Right atrium auricular region (tissue), 2 donors: ENCODE measurements around the gene NRIP3. TPM values are rescaled to one million over a fixed set of nuclear protein-coding genes. Genes with fewer than 3 reads are reported as not detected.
"Not testable (repeated sequence)": the region's sequence is repeated elsewhere in the genome, so short reads cannot be mapped to it uniquely, and the experiment has no call there.

Experiments
- DNase-seq: peaks from one replicate; pipeline ENCODE4 v3.0.0-alpha.2; 2019; ENCODE audit warnings: low spot score
- H3K27ac ChIP-seq, 2 donors: fragments of 200-600 bp; sonication (generic); 1 replicate in 1 of 2; 2 replicates in 1 of 2; pipeline ENCODE4 v1.5.1; 2016 to 2019
- H3K27me3 ChIP-seq, 2 donors: fragments of 200-600 bp; sonication (generic); one replicate each; pipeline versions ENCODE4 v1.5.1 to v1.6.0; 2017 to 2019
- H3K36me3 ChIP-seq: fragments of 200-600 bp; sonication (generic); one replicate; pipeline ENCODE4 v1.5.1; 2016
- H3K4me1 ChIP-seq, 2 donors: fragments of 200-600 bp; sonication (generic); one replicate each; pipeline versions ENCODE4 v1.5.1 to v1.6.0; 2017 to 2019
- H3K4me3 ChIP-seq, 2 donors: fragments of 200-600 bp; sonication (generic); 1 replicate in 1 of 2; 2 replicates in 1 of 2; pipeline ENCODE4 v1.5.1; 2017 to 2019; ENCODE audit warnings: mild to moderate bottlenecking in 1 of 2, moderate library complexity in 1 of 2
- H3K9me3 ChIP-seq, 2 donors: fragments of 200-600 bp; sonication (generic); one replicate each; pipeline ENCODE4 v1.5.1; 2019
- total RNA-seq, 2 donors: library from RNA; depleted of rRNA; stranded (reverse); fragments of >200 nt; gene quantifications; one replicate each; pipeline ENCODE4 v1.1.0, GENCODE V29; 2016
- TF ChIP-seq, protein P1 (sequence below), 2 donors: fragments of 200-600 bp; sonication (generic); IDR thresholded peaks; one replicate each; pipeline ENCODE4 v1.5.1; 2019; ENCODE audit warnings: antibody characterized with exemption in 2 of 2

NRIP3 gene
- total RNA-seq, 2 donors from 2014 or later = 1.4 to 2.0 TPM

- Histone ChIP-seq H3K36me3 (no peaks in the 10 kb centered on the region), H3K4me1 (peaks cover 0 to 2% of the 10 kb centered on the region in 2 donors), H3K27me3 (no peaks in the 10 kb centered on the region), H3K4me3 (no peak overlapping the region), H3K9me3 (no peaks in the 10 kb centered on the region), H3K27ac (no peak overlapping the region)
- TF ChIP-seq, protein P1, sequence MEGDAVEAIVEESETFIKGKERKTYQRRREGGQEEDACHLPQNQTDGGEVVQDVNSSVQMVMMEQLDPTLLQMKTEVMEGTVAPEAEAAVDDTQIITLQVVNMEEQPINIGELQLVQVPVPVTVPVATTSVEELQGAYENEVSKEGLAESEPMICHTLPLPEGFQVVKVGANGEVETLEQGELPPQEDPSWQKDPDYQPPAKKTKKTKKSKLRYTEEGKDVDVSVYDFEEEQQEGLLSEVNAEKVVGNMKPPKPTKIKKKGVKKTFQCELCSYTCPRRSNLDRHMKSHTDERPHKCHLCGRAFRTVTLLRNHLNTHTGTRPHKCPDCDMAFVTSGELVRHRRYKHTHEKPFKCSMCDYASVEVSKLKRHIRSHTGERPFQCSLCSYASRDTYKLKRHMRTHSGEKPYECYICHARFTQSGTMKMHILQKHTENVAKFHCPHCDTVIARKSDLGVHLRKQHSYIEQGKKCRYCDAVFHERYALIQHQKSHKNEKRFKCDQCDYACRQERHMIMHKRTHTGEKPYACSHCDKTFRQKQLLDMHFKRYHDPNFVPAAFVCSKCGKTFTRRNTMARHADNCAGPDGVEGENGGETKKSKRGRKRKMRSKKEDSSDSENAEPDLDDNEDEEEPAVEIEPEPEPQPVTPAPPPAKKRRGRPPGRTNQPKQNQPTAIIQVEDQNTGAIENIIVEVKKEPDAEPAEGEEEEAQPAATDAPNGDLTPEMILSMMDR (IDR thresholded peaks at IDR 0.05) = no peak
- DNase-seq = no peak
Observed at GRCh38 chr11:8998017-8998416, 5.8 kb downstream of the NRIP3 start.

- DNase-seq = no peak
- Histone ChIP-seq H3K36me3 (no peaks in the 10 kb centered on the region), H3K27ac (no peak overlapping the region), H3K4me1 (no peaks in the 10 kb centered on the region), H3K9me3 (no peaks in the 10 kb centered on the region), H3K27me3 (no peaks in the 10 kb centered on the region), H3K4me3 (no peak overlapping the region)
- TF ChIP-seq, protein P1 (IDR thresholded peaks at IDR 0.05) = no peak
Observed at GRCh38 chr11:8997451-8997850, 6.3 kb downstream of the NRIP3 start.

- Histone ChIP-seq H3K27ac (no peak overlapping the region), H3K36me3 (no peaks in the 10 kb centered on the region), H3K9me3 (no peaks in the 10 kb centered on the region), H3K27me3 (no peaks in the 10 kb centered on the region), H3K4me1 (no peaks in the 10 kb centered on the region), H3K4me3 (no peak overlapping the region)
- DNase-seq = no peak
- TF ChIP-seq, protein P1 (IDR thresholded peaks at IDR 0.05) = no peak
Observed at GRCh38 chr11:8989453-8989852, 14.3 kb downstream of the NRIP3 start.

DNA sequence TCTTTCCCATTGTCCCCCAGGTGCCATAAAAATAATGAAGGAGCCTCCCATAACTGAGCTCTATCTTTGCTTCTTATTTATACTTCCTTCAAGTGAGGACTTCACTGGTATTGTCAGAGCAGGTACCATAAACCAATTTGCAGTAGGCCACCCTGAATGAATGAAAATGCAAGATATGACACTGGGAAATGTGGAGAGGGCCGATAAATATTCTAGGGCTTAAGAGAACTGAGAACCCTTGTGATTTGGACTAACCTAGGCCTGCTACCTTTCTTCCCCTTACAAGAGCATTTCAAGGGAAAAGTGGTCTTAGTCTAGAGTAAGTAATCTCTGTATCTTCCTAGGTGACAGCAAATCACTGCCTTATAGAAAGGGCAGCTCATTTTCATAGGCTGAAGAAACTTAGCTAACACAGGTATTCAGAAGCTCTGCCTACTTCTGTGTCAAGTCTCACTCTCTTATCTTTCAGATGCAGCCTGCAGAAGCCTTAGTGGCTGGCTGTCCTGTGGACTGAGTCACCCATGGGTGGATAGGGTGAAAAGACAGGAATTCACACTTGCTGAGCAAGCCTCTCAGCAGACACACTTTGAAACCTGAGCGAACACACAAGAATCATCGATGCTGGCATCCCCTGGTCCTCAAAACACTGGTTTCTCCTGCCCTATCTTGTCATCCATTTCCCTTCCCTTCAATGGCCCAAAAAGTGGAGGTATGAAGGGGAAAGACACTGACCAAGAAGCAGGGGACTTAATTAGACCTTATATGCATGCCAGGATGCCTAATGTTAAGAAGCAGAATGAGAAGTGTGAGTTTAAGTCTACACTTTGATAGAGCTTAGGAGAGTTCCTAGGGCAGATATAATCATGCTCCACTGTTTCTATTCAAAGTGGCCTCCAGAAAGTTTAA, 15.2 kb downstream of the NRIP3 start:
- Histone ChIP-seq H3K4me1 (no peaks in the 10 kb centered on the region), H3K4me3 (no peak overlapping the region), H3K27me3 (no peaks in the 10 kb centered on the region), H3K9me3 (no peaks in the 10 kb centered on the region), H3K36me3 (no peaks in the 10 kb centered on the region), H3K27ac (no peak overlapping the region)
- no peak for DNase-seq
- TF ChIP-seq, protein P1 (IDR thresholded peaks at IDR 0.05) = no peak

DNA sequence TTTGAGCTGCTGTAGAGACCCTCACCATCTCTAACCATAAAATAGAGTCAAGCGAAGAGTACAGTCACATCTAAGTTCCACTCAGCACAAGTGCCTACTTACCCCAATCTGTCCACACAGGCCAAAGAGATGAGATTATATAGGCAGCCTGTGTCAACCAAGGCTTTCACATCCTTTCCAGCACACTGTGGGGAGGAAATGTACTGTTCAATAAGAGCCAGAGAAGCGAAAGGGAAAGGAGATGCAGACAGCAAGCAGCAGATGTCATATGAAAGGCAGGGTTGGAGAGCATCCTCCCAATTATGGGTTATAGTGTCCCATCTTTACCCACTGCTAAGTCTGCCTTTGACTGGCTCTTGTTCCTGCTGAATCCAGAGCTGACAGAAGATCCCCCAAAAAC, 16.4 kb downstream of the NRIP3 start:
- DNase-seq = no peak
- no peaks in the 10 kb centered on the region for H3K36me3 ChIP-seq
- H3K4me3 ChIP-seq = no peak overlapping the region
- TF ChIP-seq, protein P1 (IDR thresholded peaks at IDR 0.05) = no peak
- H3K4me1 ChIP-seq = no peaks in the 10 kb centered on the region
- H3K27ac ChIP-seq = no peak overlapping the region
- no peaks in the 10 kb centered on the region for H3K27me3 ChIP-seq
- no peaks in the 10 kb centered on the region for H3K9me3 ChIP-seq

DNA sequence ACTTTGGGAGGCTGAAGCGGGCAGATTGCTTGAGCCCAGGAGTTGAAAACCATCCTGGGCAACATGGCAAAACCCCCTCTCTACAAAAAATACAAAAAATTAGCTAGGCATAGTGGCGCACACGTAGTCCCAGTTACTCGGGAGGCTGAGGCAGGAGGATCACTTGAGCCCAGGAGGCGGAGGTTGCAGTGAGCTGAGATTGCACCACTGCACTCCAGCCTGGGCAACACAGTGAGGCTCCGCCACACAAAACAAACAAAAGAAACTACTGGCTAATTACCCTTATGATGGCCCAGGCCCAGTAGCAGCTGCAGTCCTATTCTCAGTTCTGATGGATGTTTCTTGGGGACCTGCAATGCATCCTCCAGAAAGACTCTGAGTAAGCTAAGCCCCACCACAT, 17.0 kb downstream of the NRIP3 start:
- not testable (repeated sequence) for DNase-seq, H3K4me1 ChIP-seq, H3K4me3 ChIP-seq, H3K9me3 ChIP-seq, H3K36me3 ChIP-seq, H3K27me3 ChIP-seq, H3K27ac ChIP-seq
